B cell (primary cell): ENCODE data around the gene NBAS.

Experiments
- EZH2 ChIP-seq: IDR thresholded peaks from 2 replicates; pipeline ENCODE4 v1.6.1; 2012; ENCODE audit warnings: borderline replicate concordance, low read depth, mild to moderate bottlenecking, moderate library complexity, low read length; ENCODE audit not compliant: insufficient read depth, poor library complexity, severe bottlenecking
- TF ChIP-seq, protein P1 (sequence below): fragments of 200-600 bp; IDR thresholded peaks from one replicate; pipeline ENCODE4 v1.8.0; 2022; ENCODE audit warnings: antibody characterized with exemption, mild to moderate bottlenecking

DNA sequence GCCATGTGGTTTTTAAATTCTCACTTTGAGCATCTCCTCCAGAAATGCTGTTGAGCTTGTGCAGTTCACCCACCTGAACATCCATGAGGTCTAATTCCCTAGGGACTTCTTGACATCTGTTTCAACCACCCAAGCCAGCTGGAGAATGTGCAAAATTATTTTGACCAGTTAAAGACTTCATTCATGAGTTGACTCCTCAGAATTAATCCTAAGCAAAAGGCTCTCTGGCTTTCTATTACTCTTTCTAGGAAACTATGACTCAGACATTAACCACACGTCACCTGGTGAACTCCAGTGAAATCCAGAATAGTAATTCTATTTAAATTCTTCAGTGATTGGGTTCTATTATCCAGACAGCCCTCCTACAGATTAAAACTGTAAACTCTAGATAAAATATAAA, 247.5 kb downstream of the NBAS start:
- TF ChIP-seq EZH2: no peak
- TF ChIP-seq, protein P1, sequence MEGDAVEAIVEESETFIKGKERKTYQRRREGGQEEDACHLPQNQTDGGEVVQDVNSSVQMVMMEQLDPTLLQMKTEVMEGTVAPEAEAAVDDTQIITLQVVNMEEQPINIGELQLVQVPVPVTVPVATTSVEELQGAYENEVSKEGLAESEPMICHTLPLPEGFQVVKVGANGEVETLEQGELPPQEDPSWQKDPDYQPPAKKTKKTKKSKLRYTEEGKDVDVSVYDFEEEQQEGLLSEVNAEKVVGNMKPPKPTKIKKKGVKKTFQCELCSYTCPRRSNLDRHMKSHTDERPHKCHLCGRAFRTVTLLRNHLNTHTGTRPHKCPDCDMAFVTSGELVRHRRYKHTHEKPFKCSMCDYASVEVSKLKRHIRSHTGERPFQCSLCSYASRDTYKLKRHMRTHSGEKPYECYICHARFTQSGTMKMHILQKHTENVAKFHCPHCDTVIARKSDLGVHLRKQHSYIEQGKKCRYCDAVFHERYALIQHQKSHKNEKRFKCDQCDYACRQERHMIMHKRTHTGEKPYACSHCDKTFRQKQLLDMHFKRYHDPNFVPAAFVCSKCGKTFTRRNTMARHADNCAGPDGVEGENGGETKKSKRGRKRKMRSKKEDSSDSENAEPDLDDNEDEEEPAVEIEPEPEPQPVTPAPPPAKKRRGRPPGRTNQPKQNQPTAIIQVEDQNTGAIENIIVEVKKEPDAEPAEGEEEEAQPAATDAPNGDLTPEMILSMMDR: no peak
